ENCODE results near the gene PRUNE2. TPM values are rescaled to one million over a fixed set of nuclear protein-coding genes. Genes with fewer than 3 reads are reported as not detected.

PRUNE2 gene
- total and polyA plus RNA-seq, 9 donors = 2.5 to 45.8 (median 13.7) TPM

DNA sequence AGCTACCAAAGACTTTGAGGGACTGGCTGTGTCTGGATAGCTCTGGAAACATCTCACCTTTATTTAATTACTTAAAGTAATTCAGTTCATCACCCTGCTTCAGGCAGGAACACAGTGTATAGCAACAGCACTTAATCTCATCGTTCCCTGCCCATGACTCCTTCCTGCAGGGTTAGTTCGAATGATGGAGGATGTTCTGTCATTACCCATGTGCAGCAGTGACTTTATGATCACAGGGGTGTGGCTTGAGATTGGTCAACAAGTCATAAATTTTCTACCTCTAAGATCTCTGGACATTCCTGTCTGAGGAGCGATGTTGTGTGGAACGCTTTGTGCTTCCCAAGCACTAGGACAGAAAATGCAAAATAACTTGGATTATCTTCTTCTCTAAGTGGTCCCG is 37.1 kb upstream of the PRUNE2 start:
- intact Hi-C loops (cut with DNase I) = no loop called here
- no peak for DNase-seq
- Histone ChIP-seq H3K4me1 (ENCODE audit: insufficient read depth) (no peaks in the 10 kb centered on the region), H3K36me3 (no peaks in the 10 kb centered on the region), H3K9me3 (no peaks in the 10 kb centered on the region), H3K27ac (no peak overlapping the region), H3K27me3 (no peaks in the 10 kb centered on the region), H3K4me3 (no peak overlapping the region)
- TF ChIP-seq POLR2A (IDR thresholded peaks at IDR 0.05) = no peak
- no peak for TF ChIP-seq EP300 (IDR thresholded peaks at IDR 0.05)
- TF ChIP-seq, protein P1, sequence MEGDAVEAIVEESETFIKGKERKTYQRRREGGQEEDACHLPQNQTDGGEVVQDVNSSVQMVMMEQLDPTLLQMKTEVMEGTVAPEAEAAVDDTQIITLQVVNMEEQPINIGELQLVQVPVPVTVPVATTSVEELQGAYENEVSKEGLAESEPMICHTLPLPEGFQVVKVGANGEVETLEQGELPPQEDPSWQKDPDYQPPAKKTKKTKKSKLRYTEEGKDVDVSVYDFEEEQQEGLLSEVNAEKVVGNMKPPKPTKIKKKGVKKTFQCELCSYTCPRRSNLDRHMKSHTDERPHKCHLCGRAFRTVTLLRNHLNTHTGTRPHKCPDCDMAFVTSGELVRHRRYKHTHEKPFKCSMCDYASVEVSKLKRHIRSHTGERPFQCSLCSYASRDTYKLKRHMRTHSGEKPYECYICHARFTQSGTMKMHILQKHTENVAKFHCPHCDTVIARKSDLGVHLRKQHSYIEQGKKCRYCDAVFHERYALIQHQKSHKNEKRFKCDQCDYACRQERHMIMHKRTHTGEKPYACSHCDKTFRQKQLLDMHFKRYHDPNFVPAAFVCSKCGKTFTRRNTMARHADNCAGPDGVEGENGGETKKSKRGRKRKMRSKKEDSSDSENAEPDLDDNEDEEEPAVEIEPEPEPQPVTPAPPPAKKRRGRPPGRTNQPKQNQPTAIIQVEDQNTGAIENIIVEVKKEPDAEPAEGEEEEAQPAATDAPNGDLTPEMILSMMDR (IDR thresholded peaks at IDR 0.05) = no peak
- 71 to 77% (median 73%) methylated on average over 5 of the region's 5 CpGs for WGBS, 3 donors

DNA sequence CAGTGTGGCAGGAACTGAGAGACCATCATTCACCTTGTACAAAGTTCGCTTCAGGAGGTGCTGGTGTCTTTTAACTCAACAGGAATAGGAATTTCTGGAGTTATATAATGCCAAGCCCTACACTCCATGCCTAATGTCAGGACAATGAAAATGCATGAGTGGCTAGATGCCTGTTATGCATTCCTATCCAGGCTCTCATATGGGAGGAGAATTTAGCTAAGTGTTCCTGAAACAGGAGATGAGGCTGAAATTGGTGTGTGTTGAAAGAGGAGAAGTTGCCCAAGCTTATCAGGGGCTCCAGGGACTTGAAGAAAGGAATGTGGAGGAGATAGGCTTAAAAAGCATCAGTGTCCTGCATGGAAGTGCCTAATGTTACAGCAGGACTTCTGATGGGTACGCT is 26.8 kb upstream of the PRUNE2 start:
- no peak for DNase-seq
- intact Hi-C loops (cut with DNase I) = no loop called here
- Histone ChIP-seq H3K27me3 (no peaks in the 10 kb centered on the region), H3K4me1 (ENCODE audit: insufficient read depth) (no peaks in the 10 kb centered on the region), H3K4me3 (no peak overlapping the region), H3K27ac (no peak overlapping the region), H3K36me3 (no peaks in the 10 kb centered on the region), H3K9me3 (no peaks in the 10 kb centered on the region)
- 70 to 80% (median 74%) methylated on average over 2 of the region's 2 CpGs for WGBS, 3 donors
- TF ChIP-seq EP300 (IDR thresholded peaks at IDR 0.05) = no peak
- TF ChIP-seq POLR2A (IDR thresholded peaks at IDR 0.05) = no peak
- TF ChIP-seq, protein P1 (IDR thresholded peaks at IDR 0.05) = no peak

DNA sequence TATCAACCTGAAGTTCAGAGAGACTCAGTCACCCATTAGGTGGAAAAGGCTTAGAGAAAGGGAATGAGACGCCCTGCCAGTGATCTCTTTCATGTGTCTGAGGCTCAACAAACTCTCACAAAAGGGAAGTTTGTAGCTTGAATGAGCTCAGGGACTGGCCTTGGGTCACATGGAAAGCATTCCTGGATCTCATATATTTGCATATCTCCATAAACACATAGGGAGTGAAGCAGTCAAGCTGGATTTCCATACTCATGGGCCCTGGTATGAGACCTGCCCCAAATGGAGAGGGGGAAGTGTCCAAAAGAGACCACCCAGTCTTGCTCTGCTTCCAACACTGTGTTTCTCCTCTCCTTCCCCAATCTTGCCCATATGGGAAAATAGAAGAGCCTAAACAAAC is 26.4 kb upstream of the PRUNE2 start:
- TF ChIP-seq, protein P1 (IDR thresholded peaks at IDR 0.05) = no peak
- TF ChIP-seq POLR2A (IDR thresholded peaks at IDR 0.05) (no peak), EP300 (IDR thresholded peaks at IDR 0.05) (no peak)
- 53 to 74% (median 57%) methylated on average over 1 of the region's 1 CpG for WGBS, 3 donors
- Histone ChIP-seq H3K4me1 (ENCODE audit: insufficient read depth) (no peaks in the 10 kb centered on the region), H3K9me3 (no peaks in the 10 kb centered on the region), H3K27me3 (no peaks in the 10 kb centered on the region), H3K4me3 (no peak overlapping the region), H3K36me3 (no peaks in the 10 kb centered on the region), H3K27ac (no peak overlapping the region)
- intact Hi-C loops (cut with DNase I) = no loop called here
- DNase-seq = no peak

DNA sequence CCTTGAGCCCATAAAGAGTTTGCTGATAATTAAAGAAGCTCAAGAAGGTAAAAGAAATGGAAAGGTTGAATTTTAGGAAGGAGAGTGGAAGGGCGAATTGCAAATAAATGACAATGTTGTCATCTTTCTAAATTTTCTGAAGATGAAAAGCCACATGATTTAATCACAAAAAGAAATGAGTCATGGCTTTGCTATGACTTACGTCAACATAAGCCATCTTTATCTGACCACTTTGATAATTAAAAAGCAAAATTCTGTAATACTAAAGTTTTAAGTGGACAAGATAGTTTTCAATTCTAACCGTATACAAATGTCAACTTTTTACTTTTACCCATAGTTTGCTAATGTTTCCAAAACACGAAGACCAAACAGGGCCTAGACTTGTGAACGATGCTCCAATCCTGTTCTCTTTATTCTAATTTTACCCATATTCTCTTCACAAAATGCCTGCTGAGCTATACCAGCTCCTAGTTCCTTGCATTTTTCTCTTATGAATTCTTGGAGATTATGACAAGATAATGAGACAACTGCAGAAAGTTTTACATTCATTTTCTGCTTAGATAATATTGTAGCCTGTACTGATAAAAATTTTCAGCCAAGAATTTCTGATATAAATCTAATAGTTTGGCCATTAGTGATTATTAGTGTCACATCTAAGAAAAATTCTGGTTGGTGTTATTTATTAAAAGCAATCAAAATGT is 21.8 kb upstream of the PRUNE2 start:
- H3K4me3 ChIP-seq = no peak overlapping the region
- TF ChIP-seq EP300 (IDR thresholded peaks at IDR 0.05) = no peak
- no peak for TF ChIP-seq POLR2A (IDR thresholded peaks at IDR 0.05)
- TF ChIP-seq, protein P1 (IDR thresholded peaks at IDR 0.05) = no peak
- no peak for DNase-seq
- WGBS, 3 donors = 64 to 75% (median 67%) methylated on average over 5 of the region's 5 CpGs
- H3K27ac ChIP-seq = no peak overlapping the region
- H3K27me3 ChIP-seq = no peaks in the 10 kb centered on the region
- no peaks in the 10 kb centered on the region for H3K9me3 ChIP-seq
- H3K4me1 ChIP-seq (ENCODE audit: insufficient read depth) = no peaks in the 10 kb centered on the region
- intact Hi-C loops (cut with DNase I) = no loop called here
- H3K36me3 ChIP-seq = no peaks in the 10 kb centered on the region
